Testis (tissue), 2 donors: ENCODE measurements around the gene HSPA4.

Source experiments
- CTCF ChIP-seq, 3 experiments: fragments of 450-650 bp in 2 of 3; fragments of 200-600 bp in 1 of 3; sonication (generic) in 1 of 3; IDR thresholded peaks; one replicate each; pipeline ENCODE4 v1.5.1; 2016 to 2019; ENCODE audit warnings: antibody characterized with exemption in 3 of 3, mild to moderate bottlenecking in 2 of 3, moderate library complexity in 1 of 3
- POLR2A ChIP-seq: fragments of 450-650 bp; IDR thresholded peaks from one replicate; pipeline ENCODE4 v1.6.1; 2017; ENCODE audit warnings: antibody characterized with exemption, mild to moderate bottlenecking, moderate library complexity

- TF ChIP-seq CTCF (IDR thresholded peaks at IDR 0.05) (no peak), POLR2A (no peak)
These were observed 97.5 kb downstream of the HSPA4 start for GRCh38 chr5:133149345-133149744.
